Common myeloid progenitor, CD34-positive (primary cell): ENCODE measurements around the gene MRPL52.

Source experiments
- CTCF ChIA-PET: fragments of 350-600 bp; sonication (Branson Sonifier 250); formaldehyde crosslinking; loops from one replicate; lab custom pipeline; 2021; ENCODE audit warnings: antibody characterized with exemption; lab: Charles Lee
- POLR2A ChIA-PET: fragments of 350-600 bp; sonication (Branson Sonifier 250); formaldehyde crosslinking; loops from one replicate; lab custom pipeline; 2021; ENCODE audit warnings: antibody characterized with exemption; lab: Charles Lee
- DNase-seq, 3 donors: peaks; one replicate each; pipeline versions ENCODE4 v3.0.0 to v3.0.0-alpha.2; 2013
- H3K27ac ChIP-seq, 2 experiments: 1 replicate in 1 of 2; 2 replicates in 1 of 2; pipeline ENCODE4 v1.7.0; 2013; ENCODE audit warnings: inconsistent platforms in 2 of 2, low read length in 2 of 2, mild to moderate bottlenecking in 2 of 2, low read depth in 1 of 2, moderate library complexity in 1 of 2; ENCODE audit not compliant: severe bottlenecking in 2 of 2, insufficient read depth in 1 of 2, poor library complexity in 1 of 2
- H3K27me3 ChIP-seq, 5 experiments: replicated peaks in 2 of 5; 1 replicate in 3 of 5; 2 replicates in 2 of 5; pipeline versions ENCODE4 v1.6.1 to v1.7.0; 2013; ENCODE audit warnings: low read length in 4 of 5, mild to moderate bottlenecking in 2 of 5, moderate library complexity in 2 of 5, inconsistent platforms in 1 of 5; ENCODE audit not compliant: insufficient read depth in 5 of 5, control insufficient read depth in 4 of 5
- H3K36me3 ChIP-seq, 4 experiments: 1 replicate in 2 of 4; 2 replicates in 2 of 4; pipeline versions ENCODE4 v1.6.1 to v1.7.0; 2013; ENCODE audit warnings: low read length in 3 of 4, control low read depth in 1 of 4, mild to moderate bottlenecking in 1 of 4; ENCODE audit not compliant: control insufficient read depth in 4 of 4, insufficient read depth in 4 of 4
- H3K4me1 ChIP-seq, 4 experiments: 1 replicate in 3 of 4; 2 replicates in 1 of 4; pipeline versions ENCODE4 v1.6.1 to v1.7.1; 2013; ENCODE audit warnings: low read length in 3 of 4, mild to moderate bottlenecking in 3 of 4, control low read depth in 1 of 4, inconsistent platforms in 1 of 4, moderate library complexity in 1 of 4; ENCODE audit not compliant: control insufficient read depth in 4 of 4, insufficient read depth in 4 of 4; ENCODE audit errors: control extremely low read depth in 1 of 4
- H3K4me3 ChIP-seq, 7 experiments: 1 replicate in 4 of 7; 2 replicates in 3 of 7; pipeline versions ENCODE4 v1.5.1 to v1.7.0; 2013; ENCODE audit warnings: mild to moderate bottlenecking in 7 of 7, low read length in 6 of 7, moderate library complexity in 6 of 7, inconsistent platforms in 2 of 7, low read depth in 2 of 7, control low read depth in 1 of 7; ENCODE audit not compliant: insufficient read depth in 4 of 7, control insufficient read depth in 1 of 7; ENCODE audit errors: extremely low read depth in 1 of 7
- H3K9me3 ChIP-seq, 5 experiments: 1 replicate in 4 of 5; 2 replicates in 1 of 5; pipeline versions ENCODE4 v1.6.1 to v1.7.1; 2013; ENCODE audit warnings: low read length in 4 of 5, mild to moderate bottlenecking in 2 of 5, inconsistent platforms in 1 of 5, low read depth in 1 of 5, moderate library complexity in 1 of 5; ENCODE audit not compliant: control insufficient read depth in 4 of 5, insufficient read depth in 2 of 5; ENCODE audit errors: control extremely low read depth in 1 of 5
- WGBS: methylation state at CpG from one replicate; pipeline ENCODE4 v1.1.5; 2013; ENCODE audit not compliant: insufficient coverage; 5-methylcytosine and 5-hydroxymethylcytosine counted together

MRPL52 gene

GRCh38 chr14:22875748-22876319 lies 46.1 kb downstream of the MRPL52 start:
- no peak for DNase-seq
- ChIA-PET CTCF (interaction anchor here (0.7 to 6.6 kb wide), 5 partner anchors 10 to 40 kb away, joined by 3 to 75 read pairs (median 4); no protein-coding TSS in a partner anchor), POLR2A (no interaction called here)
- Histone ChIP-seq H3K4me3 (no peak overlapping the region), H3K27me3 (no peaks in the 10 kb centered on the region), H3K4me1 (peaks cover 5 to 19% (median 17%) of the 10 kb centered on the region in 4 experiments), H3K36me3 (peaks cover 0 to 46% (median 27%) of the 10 kb centered on the region in 4 experiments), H3K9me3 (no peaks in the 10 kb centered on the region), H3K27ac (no peak overlapping the region)
- WGBS = 96% methylated on average over 20 of the region's 20 CpGs

- Histone ChIP-seq H3K27ac (no peak overlapping the region), H3K4me3 (no peak overlapping the region), H3K27me3 (peaks cover 0 to 12% (median 3%) of the 10 kb centered on the region in 5 experiments), H3K9me3 (no peaks in the 10 kb centered on the region), H3K36me3 (peaks cover 0 to 46% (median 27%) of the 10 kb centered on the region in 4 experiments), H3K4me1 (peaks cover 2 to 9% (median 7%) of the 10 kb centered on the region in 4 experiments)
- POLR2A ChIA-PET = no interaction called here
- CTCF ChIA-PET = interaction anchor here (1.1 to 6.6 kb wide), 2 partner anchors 9 to 24 kb away, joined by 3 to 75 read pairs; no protein-coding TSS in a partner anchor
- 98% methylated on average over 19 of the region's 22 CpGs for WGBS
- no peak for DNase-seq
Measured at GRCh38 chr14:22877000-22877501, 47.4 kb downstream of the MRPL52 start.

DNA sequence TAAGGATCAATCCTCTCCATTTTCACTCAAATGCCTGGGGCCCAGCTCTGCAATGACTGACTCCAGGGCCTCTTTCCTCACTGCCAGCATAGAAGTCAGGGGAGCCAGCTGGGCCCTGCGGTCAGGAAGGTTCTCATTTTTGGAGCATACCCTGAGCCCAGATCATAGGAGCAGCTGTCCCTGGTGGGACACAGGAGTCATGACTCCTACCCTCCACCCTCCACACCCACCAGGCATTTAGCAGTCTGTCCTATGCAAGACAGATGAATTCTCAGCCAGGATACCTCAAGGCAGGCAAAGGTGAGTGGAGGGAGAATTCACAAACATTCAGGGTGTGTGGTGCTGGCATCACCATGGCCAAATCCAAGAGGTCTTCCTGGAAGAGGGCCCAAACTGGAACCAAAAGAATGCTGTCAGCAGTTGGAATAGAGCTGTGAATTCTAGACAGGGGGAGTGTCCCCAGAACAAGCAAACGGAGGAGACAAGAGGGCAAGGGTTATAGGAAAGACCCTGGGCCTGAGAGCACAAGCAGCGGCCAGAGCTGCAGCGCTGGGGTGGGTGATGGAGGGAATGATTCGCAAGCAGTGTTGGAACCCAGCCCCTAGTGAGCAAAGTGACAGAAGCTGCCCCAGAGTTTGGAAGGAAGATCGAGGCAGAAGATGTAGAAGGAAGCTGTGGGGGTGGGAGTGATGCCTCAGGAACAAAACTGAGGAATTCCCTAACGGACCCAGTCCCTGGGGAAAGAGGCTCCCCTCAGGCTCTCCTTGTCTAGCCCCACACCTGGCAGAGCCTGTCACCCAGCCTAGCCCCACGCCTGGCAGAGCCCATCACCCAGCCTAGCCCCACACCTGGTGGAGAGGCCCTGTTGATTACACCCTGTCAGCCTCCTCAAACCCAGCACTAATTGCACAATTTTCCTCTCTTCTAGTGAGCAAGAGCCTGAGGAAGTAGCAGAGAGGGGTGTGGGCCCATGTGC lies 48.9 kb downstream of the MRPL52 start:
- H3K4me3 ChIP-seq = no peak overlapping the region
- no peak overlapping the region for H3K27ac ChIP-seq
- WGBS = 98% methylated on average over 4 of the region's 8 CpGs
- DNase-seq = no peak
- peaks cover 0 to 27% (median 3%) of the 10 kb centered on the region in 5 experiments for H3K27me3 ChIP-seq
- H3K4me1 ChIP-seq = peaks cover 0 to 9% (median 2%) of the 10 kb centered on the region in 4 experiments
- H3K36me3 ChIP-seq = peaks cover 0 to 46% (median 27%) of the 10 kb centered on the region in 4 experiments
- no peaks in the 10 kb centered on the region for H3K9me3 ChIP-seq
- POLR2A ChIA-PET = no interaction called here
- CTCF ChIA-PET = interaction anchor here (1.6 to 15.8 kb wide), 4 partner anchors 12 to 24 kb away, joined by 4 to 143 read pairs (median 4); no protein-coding TSS in a partner anchor

DNA sequence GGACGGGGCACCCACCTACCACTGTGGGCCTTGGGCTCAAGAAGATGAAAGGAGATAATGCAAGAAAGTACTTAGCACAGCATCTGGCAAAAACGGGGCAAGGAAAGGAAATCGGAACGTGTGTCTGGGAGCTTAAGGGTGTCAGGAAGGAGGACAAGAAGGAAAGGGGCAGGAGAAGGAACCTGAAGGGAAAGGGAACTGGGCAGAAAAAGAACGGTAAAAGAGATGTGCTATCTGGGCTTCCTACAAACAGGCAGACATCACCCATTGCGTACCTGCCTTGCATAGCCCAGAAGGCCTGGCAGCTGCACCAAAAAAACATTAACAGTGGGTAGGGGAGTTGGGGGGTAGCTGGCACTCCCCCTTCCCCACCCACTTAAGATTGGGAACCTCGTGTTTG lies 52.4 kb downstream of the MRPL52 start:
- DNase-seq = no peak
- CTCF ChIA-PET = interaction anchor here (0.7 to 15.8 kb wide), 6 partner anchors 10 to 56 kb away, joined by 3 to 143 read pairs (median 8); no protein-coding TSS in a partner anchor
- POLR2A ChIA-PET = no interaction called here
- peaks cover 0 to 56% (median 14%) of the 10 kb centered on the region in 5 experiments for H3K27me3 ChIP-seq
- no peak overlapping the region for H3K4me3 ChIP-seq
- peaks cover 0 to 19% (median 11%) of the 10 kb centered on the region in 4 experiments for H3K4me1 ChIP-seq
- H3K36me3 ChIP-seq = peaks cover 0 to 15% (median 8%) of the 10 kb centered on the region in 4 experiments
- H3K9me3 ChIP-seq = peaks cover 0 to 3% (median 0%) of the 10 kb centered on the region in 5 experiments
- WGBS = 49% methylated on average over 4 of the region's 7 CpGs
- no peak overlapping the region for H3K27ac ChIP-seq

GRCh38 chr14:22882529-22883172 lies 53.0 kb downstream of the MRPL52 start:
- no peak overlapping the region for H3K27ac ChIP-seq
- ChIA-PET POLR2A (no interaction called here), CTCF (interaction anchor here (0.7 to 15.8 kb wide), 7 partner anchors 10 to 100 kb away, joined by 3 to 143 read pairs (median 5); partner anchors contain the start of gene AJUBA)
- DNase-seq = peak; percentile 17 to 41 (median 37)
- peaks cover 0 to 3% (median 0%) of the 10 kb centered on the region in 5 experiments for H3K9me3 ChIP-seq
- H3K27me3 ChIP-seq = peaks cover 0 to 61% (median 17%) of the 10 kb centered on the region in 5 experiments
- peaks cover 0 to 9% (median 4%) of the 10 kb centered on the region in 4 experiments for H3K36me3 ChIP-seq
- no peak overlapping the region for H3K4me3 ChIP-seq
- 52% methylated on average over 5 of the region's 6 CpGs for WGBS
- H3K4me1 ChIP-seq = peaks cover 0 to 24% (median 14%) of the 10 kb centered on the region in 4 experiments

DNA sequence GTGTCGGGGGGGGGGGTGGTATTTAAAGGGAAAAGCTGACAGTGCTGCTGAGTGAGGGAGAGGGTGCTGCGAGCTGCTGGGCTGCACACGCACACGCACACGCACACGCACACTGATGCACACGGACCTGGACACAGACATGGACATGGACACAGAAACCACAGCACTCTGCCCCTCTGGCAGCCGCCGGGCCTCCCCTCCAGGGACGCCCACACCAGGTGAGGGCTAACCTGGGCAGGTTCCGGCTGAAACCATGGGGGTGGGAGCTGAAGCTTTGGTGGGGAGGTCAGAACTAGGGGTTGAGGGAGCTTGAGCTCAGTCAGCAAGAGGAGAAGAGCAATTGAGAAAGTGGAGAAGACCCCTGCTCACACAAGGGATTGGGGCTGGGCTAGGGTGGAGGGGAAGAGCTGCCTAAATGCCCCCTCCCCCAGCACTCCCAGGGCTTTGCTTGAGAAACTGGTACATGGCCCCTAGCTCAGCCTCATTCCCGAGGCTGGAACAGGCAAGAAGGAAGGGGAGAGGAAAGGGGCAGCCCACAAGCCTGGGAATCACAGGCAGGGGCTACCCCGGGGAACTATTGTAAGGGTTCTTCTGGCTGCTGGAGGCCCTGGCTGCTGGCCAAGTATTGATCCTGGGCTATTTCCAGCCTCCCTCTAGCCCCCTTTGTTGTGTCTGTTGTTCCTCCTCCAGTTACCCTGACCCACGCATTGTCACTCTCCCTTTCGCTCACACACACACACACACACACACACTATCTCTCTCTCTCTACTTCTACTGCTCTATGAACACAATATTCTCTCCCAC lies 53.7 kb downstream of the MRPL52 start, which contains the start of gene REM2:
Gene REM2, plus strand, starts transcription at position 50 of the 804 bp plus-strand sequence. Its CDS starts 66 bp downstream, at position 116.
- CTCF ChIA-PET = interaction anchor here (1.3 to 15.8 kb wide), 7 partner anchors 10 to 99 kb away, joined by 5 to 143 read pairs (median 14); partner anchors contain the start of genes AJUBA and LRP10
- peaks cover 0 to 3% (median 0%) of the 10 kb centered on the region in 5 experiments for H3K9me3 ChIP-seq
- DNase-seq = no peak
- H3K36me3 ChIP-seq = peaks cover 0 to 2% (median under 1%) of the 10 kb centered on the region in 4 experiments
- H3K27ac ChIP-seq = no peak within 1 kb of the TSS
- 84% methylated on average over 13 of the region's 15 CpGs for WGBS
- H3K27me3 ChIP-seq = peaks cover 0 to 67% (median 17%) of the 10 kb centered on the region in 5 experiments
- H3K4me3 ChIP-seq = no peak within 1 kb of the TSS
- H3K4me1 ChIP-seq = peaks cover 0 to 24% (median 15%) of the 10 kb centered on the region in 4 experiments
- POLR2A ChIA-PET = no interaction called here
